Caco-2 (cell line): ENCODE measurements around the gene TWIST2. TPM values are rescaled to one million over a fixed set of nuclear protein-coding genes. Genes with fewer than 3 reads are reported as not detected.

Experiments
- BruUV-seq: library from RNA; stranded (reverse); fragments of 400-500 nt; replicated peaks from 2 replicates; lab custom pipeline; 2021; lab: Mats Ljungman, UMichigan
- CTCF ChIA-PET: fragments of 300-600 bp; sonication (Branson Sonifier 250); formaldehyde crosslinking; loops from one replicate; lab custom pipeline; 2022; ENCODE audit warnings: antibody characterized with exemption; lab: Charles Lee
- POLR2A ChIA-PET: fragments of 300-600 bp; sonication (Branson Sonifier 250); formaldehyde crosslinking; loops from one replicate; lab custom pipeline; 2022; ENCODE audit warnings: antibody characterized with exemption; lab: Charles Lee
- DNase-seq, 2 experiments: peaks; one replicate each; pipeline versions ENCODE4 v3.0.0 to v3.0.0-alpha.2; 2020 to 2022
- H3K27me3 ChIP-seq: replicated peaks from 2 replicates; pipeline ENCODE4 v1.6.0; 2011; ENCODE audit warnings: low read length; ENCODE audit not compliant: control insufficient read depth, insufficient read depth
- H3K36me3 ChIP-seq: 2 replicates; pipeline ENCODE4 v1.5.1; 2011; ENCODE audit warnings: low read length; ENCODE audit not compliant: control insufficient read depth, insufficient read depth
- H3K4me1 ChIP-seq: fragments of 250-450 bp; sonication (Bioruptor Pico); 2 replicates; pipeline ENCODE4 v1.5.1; 2020; ENCODE audit warnings: mild to moderate bottlenecking
- H3K4me3 ChIP-seq: 2 replicates; pipeline ENCODE4 v1.5.1; 2011; ENCODE audit warnings: low read depth, mild to moderate bottlenecking, control low read depth, low read length
- H3K9me3 ChIP-seq: fragments of 250-450 bp; sonication (Bioruptor Pico); 2 replicates; pipeline ENCODE4 v1.5.1; 2020; ENCODE audit warnings: mild to moderate bottlenecking, moderate library complexity
- H3K27ac Mint-ChIP-seq: one replicate; pipeline ENCODE4 v1.8.0; 2022; ENCODE audit warnings: mixed read lengths; ENCODE audit not compliant: unreplicated experiment
- H3K27me3 Mint-ChIP-seq: one replicate; pipeline ENCODE4 v1.8.0; 2022; ENCODE audit warnings: mixed read lengths; ENCODE audit not compliant: insufficient read depth, unreplicated experiment
- H3K36me3 Mint-ChIP-seq: one replicate; pipeline ENCODE4 v1.8.0; 2022; ENCODE audit warnings: mild to moderate bottlenecking, mixed read lengths; ENCODE audit not compliant: insufficient read depth, unreplicated experiment
- H3K4me1 Mint-ChIP-seq: one replicate; pipeline ENCODE4 v1.8.0; 2022; ENCODE audit warnings: low read depth, mixed read lengths; ENCODE audit not compliant: unreplicated experiment
- H3K4me3 Mint-ChIP-seq: one replicate; pipeline ENCODE4 v1.8.0; 2022; ENCODE audit warnings: mild to moderate bottlenecking, moderate library complexity, mixed read lengths; ENCODE audit not compliant: unreplicated experiment
- H3K9me3 Mint-ChIP-seq: one replicate; pipeline ENCODE4 v1.8.0; 2022; ENCODE audit warnings: mixed read lengths; ENCODE audit not compliant: unreplicated experiment
- CTCF ChIP-seq, 2 experiments: fragments of 200-600 bp in 1 of 2; IDR thresholded peaks; 1 replicate in 1 of 2; 2 replicates in 1 of 2; pipeline versions ENCODE4 v1.5.1 to v1.8.0; 2011 to 2022; ENCODE audit warnings: antibody characterized with exemption in 1 of 2, control low read depth in 1 of 2, inconsistent platforms in 1 of 2, low read depth in 1 of 2, low read length in 1 of 2, mild to moderate bottlenecking in 1 of 2, moderate library complexity in 1 of 2; ENCODE audit not compliant: insufficient read depth in 1 of 2, severe bottlenecking in 1 of 2, unreplicated experiment in 1 of 2
- intact Hi-C: fragments of 100-400 bp; cut with micrococcal nuclease; formaldehyde crosslinking; loops from one replicate; pipeline ENCODE4 v1.10.0; 2022; ENCODE audit not compliant: unreplicated experiment
- total RNA-seq: library from RNA; stranded (reverse); gene quantifications from 2 replicates; pipeline ENCODE4 v1.2.3, GENCODE V29; 2022

The TWIST2 gene
- total RNA-seq, 1 experiment from 2014 or later, result not detected

- no peaks in the 10 kb centered on the region for H3K27me3 Mint-ChIP-seq
- TF ChIP-seq CTCF (IDR thresholded peaks at IDR 0.05; ENCODE audit: insufficient read depth in 1 of 2, low read depth in 1 of 2, low read length in 1 of 2, severe bottlenecking in 1 of 2, unreplicated experiment in 1 of 2), result no peak
- no peaks in the 10 kb centered on the region for H3K36me3 Mint-ChIP-seq
- ChIA-PET CTCF (no interaction called here), POLR2A (no interaction called here)
- no peaks in the 10 kb centered on the region for H3K4me1 Mint-ChIP-seq
- H3K4me1 ChIP-seq, result no peaks in the 10 kb centered on the region
- H3K9me3 ChIP-seq, result no peaks in the 10 kb centered on the region
- H3K4me3 Mint-ChIP-seq, result no peak overlapping the region
- H3K27me3 ChIP-seq, result no peaks in the 10 kb centered on the region
- intact Hi-C loops, result no loop called here
- no peak overlapping the region for H3K27ac Mint-ChIP-seq
- no peak for DNase-seq
- no peaks in the 10 kb centered on the region for H3K9me3 Mint-ChIP-seq
- no peak overlapping the region for H3K4me3 ChIP-seq
- H3K36me3 ChIP-seq, result no peaks in the 10 kb centered on the region
- no TSS peak for BruUV-seq
These were observed 27.2 kb downstream of the TWIST2 start for GRCh38 chr2:238875101-238875470.

- CTCF ChIA-PET, result no interaction called here
- intact Hi-C loops, result no loop called here
- Histone ChIP-seq H3K4me1 (no peaks in the 10 kb centered on the region), H3K9me3 (no peaks in the 10 kb centered on the region), H3K27me3 (no peaks in the 10 kb centered on the region), H3K36me3 (no peaks in the 10 kb centered on the region), H3K4me3 (no peak overlapping the region)
- H3K4me1 Mint-ChIP-seq, result no peaks in the 10 kb centered on the region
- no peaks in the 10 kb centered on the region for H3K27me3 Mint-ChIP-seq
- POLR2A ChIA-PET, result no interaction called here
- H3K36me3 Mint-ChIP-seq, result no peaks in the 10 kb centered on the region
- BruUV-seq, result no TSS peak
- H3K4me3 Mint-ChIP-seq, result no peak overlapping the region
- TF ChIP-seq CTCF (IDR thresholded peaks at IDR 0.05; ENCODE audit: insufficient read depth in 1 of 2, low read depth in 1 of 2, low read length in 1 of 2, severe bottlenecking in 1 of 2, unreplicated experiment in 1 of 2), result no peak
- no peak for DNase-seq
- no peaks in the 10 kb centered on the region for H3K9me3 Mint-ChIP-seq
- no peak overlapping the region for H3K27ac Mint-ChIP-seq
These were observed 27.8 kb downstream of the TWIST2 start for GRCh38 chr2:238875471-238876231.

- H3K4me3 Mint-ChIP-seq, result no peak overlapping the region
- no peaks in the 10 kb centered on the region for H3K27me3 Mint-ChIP-seq
- Histone ChIP-seq H3K4me1 (no peaks in the 10 kb centered on the region), H3K27me3 (no peaks in the 10 kb centered on the region), H3K9me3 (no peaks in the 10 kb centered on the region), H3K4me3 (no peak overlapping the region), H3K36me3 (no peaks in the 10 kb centered on the region)
- intact Hi-C loops, result no loop called here
- H3K4me1 Mint-ChIP-seq, result no peaks in the 10 kb centered on the region
- TF ChIP-seq CTCF (IDR thresholded peaks at IDR 0.05; ENCODE audit: insufficient read depth in 1 of 2, low read depth in 1 of 2, low read length in 1 of 2, severe bottlenecking in 1 of 2, unreplicated experiment in 1 of 2), result no peak
- no peak for DNase-seq
- ChIA-PET CTCF (no interaction called here), POLR2A (no interaction called here)
- no peaks in the 10 kb centered on the region for H3K36me3 Mint-ChIP-seq
- BruUV-seq, result no TSS peak
- no peaks in the 10 kb centered on the region for H3K9me3 Mint-ChIP-seq
- H3K27ac Mint-ChIP-seq, result no peak overlapping the region
These were observed 28.3 kb downstream of the TWIST2 start for GRCh38 chr2:238876232-238876630.
